HG03442 (cell line): ENCODE data around the gene FHL2.
"Not testable (repeated sequence)": the region's sequence is repeated elsewhere in the genome, so short reads cannot be mapped to it uniquely, and the experiment has no call there.

Experiments
- ATAC-seq: cut with Tn5 transposase; IDR thresholded peaks from one replicate; pipeline ENCODE4 v1.9.1; 2021; ENCODE audit warnings: mild to moderate bottlenecking, moderate library complexity; ENCODE audit not compliant: unreplicated experiment

The FHL2 gene

DNA sequence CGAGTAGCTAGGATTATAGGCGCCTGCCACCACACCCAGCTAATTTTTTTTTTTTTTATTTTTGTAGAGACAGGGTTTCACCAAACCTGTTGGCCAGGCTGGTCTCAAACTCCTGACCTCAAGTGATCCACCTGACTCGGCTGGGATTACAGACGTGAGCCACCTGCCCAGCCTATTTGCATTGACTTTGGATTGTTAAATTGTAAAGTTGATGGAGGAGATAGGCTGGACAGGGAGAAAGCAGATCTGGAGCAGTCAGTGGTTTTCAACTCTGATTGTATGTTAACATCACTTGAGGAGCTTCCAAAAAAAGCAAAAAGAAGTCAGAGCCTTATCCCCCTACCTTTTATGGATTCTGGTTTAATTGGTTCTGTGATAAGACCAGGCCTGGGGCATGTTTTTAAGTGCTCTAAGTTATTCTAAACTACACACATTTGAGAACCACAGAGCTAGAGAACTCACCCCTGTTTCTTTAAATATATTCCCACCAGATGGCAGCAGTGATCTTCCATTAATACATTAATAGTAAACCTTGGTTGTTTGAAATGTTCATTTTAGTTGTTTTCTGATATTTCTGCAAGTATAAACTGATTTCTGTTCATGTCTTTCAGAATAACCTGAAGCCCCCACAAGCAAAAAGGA is 54.0 kb downstream of the FHL2 start:
- no peak for ATAC-seq

- ATAC-seq, result no peak
Measured at GRCh38 chr2:105339414-105339813, 59.4 kb downstream of the FHL2 start.

DNA sequence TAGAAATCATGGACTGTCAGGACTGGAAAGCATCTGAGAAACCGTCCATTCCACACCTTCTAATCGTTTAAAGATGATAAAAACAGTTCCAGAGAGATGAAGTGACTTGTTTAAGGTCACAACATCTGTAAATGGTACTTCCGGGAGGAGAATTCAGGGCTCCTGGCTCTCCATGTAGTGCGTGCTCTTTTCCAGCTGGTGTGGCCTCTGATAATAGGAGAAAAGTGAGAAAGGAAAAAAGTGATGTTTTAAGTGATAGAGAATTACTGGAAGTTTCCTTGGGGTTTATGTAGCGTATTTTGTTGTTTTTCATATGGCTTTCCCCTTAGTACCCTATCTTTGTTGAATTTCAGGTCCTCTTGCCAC is 60.8 kb downstream of the FHL2 start:
- peak; percentile 19 for ATAC-seq

DNA sequence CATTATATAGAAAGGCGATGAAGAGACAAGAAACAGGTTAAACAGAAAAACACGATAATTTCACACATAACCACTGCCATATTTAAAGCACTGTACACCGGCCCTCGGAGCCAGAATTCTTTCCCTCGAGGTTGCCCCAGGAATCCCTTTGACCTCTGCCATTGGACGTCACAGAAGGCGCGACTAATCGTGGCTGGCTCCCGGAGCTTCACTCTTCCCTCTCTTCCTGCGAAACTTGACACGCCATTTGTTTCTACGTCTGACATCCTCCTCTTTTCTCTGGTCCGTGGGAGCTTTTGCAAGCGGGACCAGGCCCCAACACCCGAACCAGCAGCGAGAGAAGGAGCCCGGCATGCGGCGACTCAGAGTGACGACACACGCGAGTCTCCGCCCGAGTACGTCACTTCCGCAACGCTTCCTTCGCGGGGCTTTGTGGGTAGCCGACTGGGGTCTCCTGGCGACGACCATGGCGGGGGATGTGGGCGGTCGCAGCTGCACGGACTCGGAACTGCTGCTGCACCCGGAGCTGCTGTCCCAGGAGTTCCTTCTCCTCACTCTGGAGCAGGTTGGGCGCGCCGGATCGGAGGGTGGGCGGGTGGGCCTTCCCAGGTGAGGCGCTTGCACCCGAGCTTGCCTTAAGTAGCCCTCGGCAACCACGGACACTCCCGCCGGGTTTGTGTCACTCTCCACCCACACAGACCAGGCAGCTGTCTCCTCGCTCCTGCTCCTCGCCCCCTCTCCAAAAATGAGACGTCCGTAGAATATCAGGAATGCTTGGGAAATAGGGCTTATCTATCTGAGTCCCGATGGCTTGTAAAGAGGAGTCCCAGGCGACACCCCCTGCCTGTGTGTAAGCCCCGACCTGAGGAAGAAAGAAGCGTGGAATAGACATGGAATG is 61.5 kb downstream of the FHL2 start, which contains the start of gene C2orf49:
Gene C2orf49 (plus strand): TSS at position 419 of the 898 bp plus-strand sequence. CDS start 48 bp downstream, at position 467.
- peak; percentile 85 for ATAC-seq

GRCh38 chr2:105336786-105337121 is 62.1 kb downstream of the FHL2 start:
- ATAC-seq, result no peak

GRCh38 chr2:105335469-105335868 is 63.4 kb downstream of the FHL2 start:
- no peak for ATAC-seq

DNA sequence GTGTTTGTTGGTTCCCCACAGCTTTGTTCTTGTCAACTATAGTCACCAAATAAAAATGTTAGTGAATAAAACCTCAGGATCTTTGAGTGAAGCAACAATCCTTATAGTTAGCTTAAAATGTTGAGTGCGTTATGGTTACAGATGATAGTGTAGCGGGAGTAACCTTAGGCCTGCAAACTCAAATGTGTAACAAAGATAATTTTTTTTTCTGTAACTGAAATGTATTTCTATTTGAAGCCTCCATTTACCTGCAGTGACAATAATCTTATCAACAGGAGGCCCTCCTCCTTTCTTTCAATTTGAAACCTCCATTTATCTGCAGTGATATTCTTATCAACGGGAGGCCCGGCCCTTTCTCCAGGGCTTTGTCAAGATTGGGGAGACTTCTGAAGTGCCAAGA is 64.6 kb downstream of the FHL2 start:
- ATAC-seq, result no peak

DNA sequence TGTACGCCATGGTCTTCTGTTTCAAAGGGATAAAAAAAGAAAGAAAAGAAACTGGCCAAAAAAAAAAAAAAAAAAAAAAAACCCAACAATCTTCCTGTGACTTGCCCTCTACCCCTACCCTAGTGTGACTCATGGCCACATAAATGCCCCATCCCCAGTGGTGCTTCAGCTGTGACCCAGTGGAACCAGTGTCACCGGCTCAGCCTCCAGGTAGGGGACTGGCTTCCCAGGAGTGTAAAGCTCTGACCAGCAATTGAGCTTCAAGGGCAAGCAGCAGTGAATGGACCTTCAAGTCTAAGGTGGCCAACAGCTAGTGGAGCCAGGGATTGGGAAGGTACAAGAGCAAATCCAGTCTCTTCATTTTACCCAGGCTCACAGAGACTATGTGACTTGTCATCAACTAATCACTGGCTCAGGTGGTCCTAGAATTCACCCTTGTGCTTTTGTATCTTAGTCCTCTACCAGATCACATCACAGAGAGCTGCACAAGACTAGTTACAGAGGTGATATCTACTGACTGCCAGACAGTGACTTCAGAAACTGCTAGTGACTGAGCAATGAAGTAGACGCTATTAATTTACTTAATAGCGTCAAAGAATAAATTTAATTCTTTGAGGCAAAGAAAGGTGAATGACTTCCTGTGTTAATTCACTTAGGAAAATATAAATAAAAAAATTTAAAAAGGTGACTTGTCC is 68.0 kb downstream of the FHL2 start:
- no peak for ATAC-seq

GRCh38 chr2:105329561-105330495 is 69.0 kb downstream of the FHL2 start, which contains the start of gene TGFBRAP1:
TSS of gene TGFBRAP1 (minus strand) at chr2:105329735. CDS start at chr2:105308301, 21,434 bp downstream.
- ATAC-seq, result peak; percentile 71

- ATAC-seq, result no peak
Measured at GRCh38 chr2:105329197-105329554, 69.7 kb downstream of the FHL2 start.

DNA sequence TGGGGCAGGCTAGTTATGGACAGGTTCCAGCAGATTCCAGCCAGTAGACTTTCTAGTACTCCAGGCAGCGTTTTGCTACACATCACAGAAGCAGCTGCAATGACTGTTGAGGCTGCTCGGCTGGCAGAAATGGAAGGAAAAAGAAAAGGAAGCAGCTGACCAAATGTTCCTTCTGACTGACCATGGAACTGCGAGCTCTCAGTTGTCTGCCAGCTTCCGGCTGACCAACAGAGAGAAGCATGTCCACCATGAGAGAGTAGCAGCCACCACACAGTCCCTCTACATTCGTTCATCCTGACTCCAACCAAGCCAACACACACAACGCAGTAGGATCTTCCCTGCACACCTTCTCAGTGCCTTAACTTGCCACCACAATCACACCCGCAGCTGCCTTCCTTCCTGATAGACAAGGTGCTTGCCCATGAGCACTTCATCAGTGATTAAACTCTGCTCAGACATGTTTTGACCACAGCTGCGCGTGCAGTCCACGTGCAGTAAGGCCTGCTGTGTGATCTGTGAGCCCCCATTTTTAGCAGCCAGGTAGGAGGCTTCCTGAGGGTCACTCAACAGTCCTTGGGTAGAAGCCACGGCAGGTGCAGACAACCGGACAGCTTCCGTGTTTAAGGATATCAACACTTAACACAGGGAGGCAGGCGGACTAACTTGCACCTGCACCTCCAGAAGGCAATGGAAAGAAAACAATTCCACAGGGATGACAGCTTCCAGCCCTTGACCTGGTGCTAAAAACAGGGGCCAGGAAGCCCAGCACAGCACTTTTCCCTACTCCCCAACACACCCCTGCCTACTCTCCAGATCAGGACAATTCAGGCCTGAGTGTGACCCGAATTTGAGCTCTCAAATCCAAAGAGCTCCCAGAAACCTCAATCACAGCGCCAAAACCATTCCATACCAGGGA is 70.3 kb downstream of the FHL2 start:
- peak; percentile 28 for ATAC-seq

- ATAC-seq, result no peak
Measured at GRCh38 chr2:105327690-105328089, 71.2 kb downstream of the FHL2 start.

GRCh38 chr2:105327271-105327670 is 71.6 kb downstream of the FHL2 start:
- not testable (repeated sequence) for ATAC-seq

- no peak for ATAC-seq
Measured at GRCh38 chr2:105325389-105325963, 73.4 kb downstream of the FHL2 start.

DNA sequence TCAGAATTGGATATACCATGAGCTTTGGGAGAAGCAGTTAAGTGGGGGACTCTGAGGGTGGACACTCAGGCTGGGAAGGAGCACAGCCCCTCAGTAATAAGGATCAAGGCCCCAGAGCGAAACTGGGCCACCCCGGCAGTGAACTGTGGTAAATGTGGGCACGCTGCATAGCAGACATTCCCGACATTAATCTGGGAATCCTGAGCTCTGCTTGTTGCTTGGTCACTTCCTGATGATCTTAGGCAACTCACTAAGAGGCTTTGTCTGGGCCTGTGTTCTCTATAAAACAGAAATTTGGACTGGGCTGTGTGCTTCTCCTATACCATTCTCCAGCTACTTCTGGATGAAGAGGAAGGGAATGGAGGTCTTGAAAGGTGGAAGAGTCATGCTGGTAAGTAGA is 74.1 kb downstream of the FHL2 start:
- no peak for ATAC-seq

DNA sequence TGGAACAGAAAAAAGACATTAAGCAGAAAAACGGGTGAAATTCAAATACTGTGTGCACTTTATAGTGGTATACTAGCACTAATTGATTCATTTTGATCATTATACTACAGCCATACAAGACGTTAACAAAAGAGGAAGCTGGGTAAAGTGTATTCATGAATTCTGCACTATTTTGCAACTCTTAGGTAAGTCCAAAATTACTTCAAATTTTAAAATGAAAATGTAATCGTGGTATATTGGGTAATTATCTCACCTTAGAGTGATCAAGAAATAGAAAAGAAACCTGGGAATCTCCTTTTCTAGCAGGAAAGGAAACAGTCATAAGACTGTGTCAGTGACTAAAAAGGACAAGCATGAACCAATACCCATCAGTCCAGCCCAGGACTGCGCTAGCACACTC is 74.8 kb downstream of the FHL2 start:
- no peak for ATAC-seq

DNA sequence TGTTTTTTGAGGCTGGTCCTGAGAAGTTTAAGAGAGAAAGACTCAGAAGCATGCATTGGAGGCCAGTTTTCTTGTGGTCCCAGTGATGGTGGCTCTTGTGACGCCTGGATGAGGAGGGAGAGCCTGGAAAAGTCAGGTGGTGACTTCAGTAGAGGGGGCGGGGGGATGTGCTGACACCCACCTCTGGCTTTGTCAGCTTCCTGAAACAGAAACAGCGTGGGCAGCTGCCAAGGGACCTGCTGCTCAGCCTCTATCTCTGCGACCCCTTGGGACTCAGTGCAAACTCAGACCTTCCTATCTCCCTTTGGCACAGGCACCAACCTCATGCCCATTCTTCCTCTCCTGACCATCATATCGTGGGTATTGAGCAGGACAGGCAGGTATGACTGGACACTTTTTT is 75.7 kb downstream of the FHL2 start:
- no peak for ATAC-seq

DNA sequence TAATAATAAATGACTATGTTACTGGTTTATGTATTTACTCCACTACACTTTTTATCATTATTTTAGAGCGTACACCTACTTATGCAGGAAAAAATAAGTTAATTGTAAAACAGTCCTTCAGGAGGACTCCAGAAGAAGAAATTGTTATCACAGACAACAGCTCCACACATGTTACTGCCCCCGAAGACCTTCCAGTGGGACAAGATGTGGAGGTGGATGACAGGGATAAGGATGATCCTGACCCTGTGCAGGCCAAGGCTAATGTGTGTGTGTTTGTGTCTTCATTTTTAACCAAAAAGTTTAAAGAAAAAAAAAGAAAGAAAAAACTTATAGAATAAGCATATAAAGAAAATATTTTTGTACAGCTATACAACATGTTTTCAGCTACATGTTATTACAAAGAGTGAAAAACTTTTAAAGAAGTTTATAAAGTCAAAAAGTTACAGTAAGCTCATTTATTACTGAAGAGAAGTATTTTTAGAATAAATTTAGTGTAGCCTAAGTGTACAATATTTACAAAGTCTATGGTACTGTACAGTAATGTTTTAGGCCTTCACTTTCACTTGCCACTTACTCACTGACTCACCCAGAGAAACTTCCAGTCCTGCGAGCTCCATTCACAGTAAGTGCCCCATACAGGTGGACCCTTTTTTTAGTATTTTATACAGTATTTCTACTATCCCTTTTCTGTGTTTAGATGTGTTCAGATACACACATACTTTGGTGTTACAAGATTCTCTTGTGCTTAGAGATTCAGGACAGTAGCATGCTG is 76.8 kb downstream of the FHL2 start:
- ATAC-seq, result peak; percentile 49
